Fibroblast of the aortic adventitia (primary cell): ENCODE data around the gene AHSP. TPM values are rescaled to one million over a fixed set of nuclear protein-coding genes. Genes with fewer than 3 reads are reported as not detected.
"Not testable (repeated sequence)": the region's sequence is repeated elsewhere in the genome, so short reads cannot be mapped to it uniquely, and the experiment has no call there.

Experiments used
- DNase-seq: peaks from one replicate; pipeline ENCODE4 v3.0.0-alpha.2; 2010; ENCODE audit warnings: low read depth
- H3K4me3 ChIP-seq: 2 replicates; pipeline ENCODE4 v1.5.1; 2011; ENCODE audit warnings: low read depth, mild to moderate bottlenecking, control low read depth, low read length, moderate library complexity
- CTCF ChIP-seq: IDR thresholded peaks from 2 replicates; pipeline ENCODE4 v1.5.1; 2011; ENCODE audit warnings: mild to moderate bottlenecking, low read length, control low read depth, inconsistent platforms; ENCODE audit not compliant: insufficient read depth
- total RNA-seq: library from RNA; depleted of rRNA; stranded (reverse); fragments of >200 nt; gene quantifications from 2 replicates; pipeline ENCODE4 v1.2.3, GENCODE V29; 2012; ENCODE audit warnings: low replicate concordance

The AHSP gene
- total RNA-seq, 1 donor, result not detected

GRCh38 chr16:31572821-31573220 is 45.1 kb downstream of the AHSP start:
- no peak for TF ChIP-seq CTCF
- no peak for DNase-seq
- no peak overlapping the region for H3K4me3 ChIP-seq

GRCh38 chr16:31574159-31574558 is 46.5 kb downstream of the AHSP start:
- H3K4me3 ChIP-seq, DNase-seq: not testable (repeated sequence)

GRCh38 chr16:31577411-31577810 is 49.7 kb downstream of the AHSP start:
- H3K4me3 ChIP-seq, result no peak overlapping the region
- DNase-seq, result no peak

More at GRCh38 chr16:31577411-31577810, 49.7 kb downstream of the AHSP start:
- TF ChIP-seq CTCF, result no peak

Other genes starting within 250 kb of the AHSP start
- not detected in 2 replicates for gene ITGAX, start 172.7 kb upstream of the AHSP start, total RNA-seq
- gene ITGAD, start 134.6 kb upstream of the AHSP start, total RNA-seq, result not detected in 2 replicates
- not detected in 2 replicates for gene COX6A2, start 99.5 kb upstream of the AHSP start, total RNA-seq
- gene ZNF843, start 85.1 kb upstream of the AHSP start, total RNA-seq, result 0.25 and 0.99 TPM in 2 replicates
- gene ARMC5, start 68.4 kb upstream of the AHSP start, total RNA-seq, result 7.4 and 16.9 TPM in 2 replicates
- gene TGFB1I1, start 55.7 kb upstream of the AHSP start, total RNA-seq, result 30.3 and 56.7 TPM in 2 replicates
- gene SLC5A2, start 44.8 kb upstream of the AHSP start, total RNA-seq, result not detected in 2 replicates
- gene RUSF1, start 19.5 kb upstream of the AHSP start, total RNA-seq, result 45.5 and 50.0 TPM in 2 replicates